GM12892 (cell line): ENCODE data around the gene RXRB.

Experiments used
- POLR2A ChIP-seq: IDR thresholded peaks from 2 replicates; pipeline ENCODE4 v1.6.1; 2011; ENCODE audit warnings: low read depth, low read length, control low read depth
- POLR2AphosphoS5 ChIP-seq: IDR thresholded peaks from 2 replicates; pipeline ENCODE4 v1.6.1; 2011; ENCODE audit warnings: low read depth, low read length, control low read depth

GRCh38 chr6:33202799-33203198 lies 2.3 kb upstream of the RXRB start:
- no peak for TF ChIP-seq POLR2A
- no peak for TF ChIP-seq POLR2AphosphoS5
